Neural cell (in vitro differentiated cells): ENCODE results near the gene NATD1. TPM values are rescaled to one million over a fixed set of nuclear protein-coding genes. Genes with fewer than 3 reads are reported as not detected.

Experiments
- H2AFZ ChIP-seq: fragments of 200-600, 300-800 bp; sonication (generic), shearing (Covaris generic); 2 replicates; pipeline ENCODE4 v1.6.0; 2014; ENCODE audit warnings: low read depth, mild to moderate bottlenecking, antibody characterized with exemption, low read length, moderate library complexity
- H3F3A ChIP-seq: fragments of 200-600 bp; shearing (Covaris generic); 2 replicates; pipeline ENCODE4 v1.6.1; 2016; ENCODE audit warnings: mild to moderate bottlenecking, moderate library complexity, mixed read lengths, antibody characterized with exemption, low read length; ENCODE audit not compliant: insufficient read depth, poor library complexity, severe bottlenecking
- H3K27ac ChIP-seq: fragments of 200-600, 300-800 bp; sonication (generic), shearing (Covaris generic); 2 replicates; pipeline ENCODE4 v1.5.1; 2014; ENCODE audit warnings: mild to moderate bottlenecking, low read length, moderate library complexity
- H3K27me3 ChIP-seq: fragments of 300-800, 200-600 bp; sonication (generic), shearing (Covaris generic); 2 replicates; pipeline ENCODE4 v1.6.0; 2014; ENCODE audit warnings: mild to moderate bottlenecking, low read depth, low read length, moderate library complexity; ENCODE audit not compliant: insufficient read depth
- H3K36me3 ChIP-seq: fragments of 300-800, 200-600 bp; sonication (generic), shearing (Covaris generic); 2 replicates; pipeline ENCODE4 v1.5.1; 2014; ENCODE audit warnings: mild to moderate bottlenecking, antibody characterized with exemption, low read length, moderate library complexity; ENCODE audit not compliant: insufficient read depth
- H3K4me2 ChIP-seq: fragments of 300-800, 200-600 bp; sonication (generic), shearing (Covaris generic); 2 replicates; pipeline ENCODE4 v1.6.0; 2014; ENCODE audit warnings: mild to moderate bottlenecking, low read length
- H3K4me3 ChIP-seq: fragments of 300-800, 200-600 bp; sonication (generic), shearing (Covaris generic); 2 replicates; pipeline ENCODE4 v1.5.1; 2014; ENCODE audit warnings: mild to moderate bottlenecking, low read length, moderate library complexity
- H3K79me2 ChIP-seq: fragments of 200-600 bp; shearing (Covaris generic); replicated peaks from 2 replicates; pipeline ENCODE4 v1.6.0; 2014; ENCODE audit warnings: mild to moderate bottlenecking, low read length, moderate library complexity; ENCODE audit not compliant: insufficient read depth
- H3K9ac ChIP-seq: fragments of 300-800, 200-600 bp; sonication (generic), shearing (Covaris generic); 2 replicates; pipeline ENCODE4 v1.6.1; 2016; ENCODE audit warnings: mild to moderate bottlenecking, low read length, mixed read lengths
- H3K9me2 ChIP-seq: fragments of 200-600 bp; shearing (Covaris generic); 2 replicates; pipeline ENCODE4 v1.6.1; 2016; ENCODE audit warnings: mild to moderate bottlenecking, low read length, mixed read lengths; ENCODE audit not compliant: insufficient read depth
- H3K9me3 ChIP-seq: fragments of 200-600, 300-800 bp; sonication (generic), shearing (Covaris generic); 2 replicates; pipeline ENCODE4 v1.6.1; 2016; ENCODE audit warnings: mild to moderate bottlenecking, mixed run types, low read length, moderate library complexity, mixed read lengths
- H4K20me1 ChIP-seq: fragments of 200-600 bp; shearing (Covaris generic); 2 replicates; pipeline ENCODE4 v1.6.1; 2016; ENCODE audit warnings: mild to moderate bottlenecking, mixed run types; ENCODE audit not compliant: insufficient read depth
- EP300 ChIP-seq: fragments of 450-650 bp; conservative IDR thresholded peaks from 2 replicates; pipeline ENCODE4 v1.6.1; 2014; ENCODE audit warnings: antibody characterized with exemption, mild to moderate bottlenecking, moderate library complexity; ENCODE audit not compliant: poor library complexity, severe bottlenecking
- EZH2 ChIP-seq: fragments of 200-600, 300-800 bp; shearing (Covaris generic), sonication (generic); IDR thresholded peaks from 2 replicates; pipeline ENCODE4 v1.6.1; 2014; ENCODE audit warnings: antibody characterized with exemption, low read length, borderline replicate concordance, mild to moderate bottlenecking; ENCODE audit not compliant: insufficient read depth, poor library complexity, severe bottlenecking
- MXI1 ChIP-seq: fragments of 450-650 bp; conservative IDR thresholded peaks from 2 replicates; pipeline ENCODE4 v1.6.1; 2014; ENCODE audit warnings: antibody characterized with exemption, mild to moderate bottlenecking; ENCODE audit not compliant: poor library complexity, severe bottlenecking
- POLR2AphosphoS5 ChIP-seq: IDR thresholded peaks from 2 replicates; pipeline ENCODE4 v1.6.1; 2012
- RAD21 ChIP-seq: fragments of 450-650 bp; conservative IDR thresholded peaks from 2 replicates; pipeline ENCODE4 v1.6.1; 2014; ENCODE audit warnings: antibody characterized with exemption, mild to moderate bottlenecking, moderate library complexity
- SMC3 ChIP-seq: fragments of 450-650 bp; conservative IDR thresholded peaks from 2 replicates; pipeline ENCODE4 v1.6.1; 2014; ENCODE audit warnings: antibody characterized with exemption, mild to moderate bottlenecking, moderate library complexity; ENCODE audit not compliant: poor library complexity
- TAF1 ChIP-seq: IDR thresholded peaks from 2 replicates; pipeline ENCODE4 v1.6.1; 2012; ENCODE audit warnings: low read depth
- polyA plus RNA-seq: library from polyadenylated mRNA; depleted of rRNA; stranded (reverse); fragments of >200 nt; gene quantifications from 2 replicates; pipeline ENCODE4 v1.2.3, GENCODE V29; 2014
- TF ChIP-seq, protein P1 (sequence below): fragments of 450-650 bp; IDR thresholded peaks from 2 replicates; pipeline ENCODE4 v1.5.1; 2014; ENCODE audit warnings: antibody characterized with exemption, mild to moderate bottlenecking, moderate library complexity; ENCODE audit not compliant: poor library complexity, severe bottlenecking
- TF ChIP-seq, protein P2 (sequence below): IDR thresholded peaks from 2 replicates; pipeline ENCODE4 v1.6.1; 2012; ENCODE audit warnings: borderline replicate concordance

The NATD1 gene
- polyA plus RNA-seq, 1 donor from 2014 or later, result 2.8 TPM

DNA sequence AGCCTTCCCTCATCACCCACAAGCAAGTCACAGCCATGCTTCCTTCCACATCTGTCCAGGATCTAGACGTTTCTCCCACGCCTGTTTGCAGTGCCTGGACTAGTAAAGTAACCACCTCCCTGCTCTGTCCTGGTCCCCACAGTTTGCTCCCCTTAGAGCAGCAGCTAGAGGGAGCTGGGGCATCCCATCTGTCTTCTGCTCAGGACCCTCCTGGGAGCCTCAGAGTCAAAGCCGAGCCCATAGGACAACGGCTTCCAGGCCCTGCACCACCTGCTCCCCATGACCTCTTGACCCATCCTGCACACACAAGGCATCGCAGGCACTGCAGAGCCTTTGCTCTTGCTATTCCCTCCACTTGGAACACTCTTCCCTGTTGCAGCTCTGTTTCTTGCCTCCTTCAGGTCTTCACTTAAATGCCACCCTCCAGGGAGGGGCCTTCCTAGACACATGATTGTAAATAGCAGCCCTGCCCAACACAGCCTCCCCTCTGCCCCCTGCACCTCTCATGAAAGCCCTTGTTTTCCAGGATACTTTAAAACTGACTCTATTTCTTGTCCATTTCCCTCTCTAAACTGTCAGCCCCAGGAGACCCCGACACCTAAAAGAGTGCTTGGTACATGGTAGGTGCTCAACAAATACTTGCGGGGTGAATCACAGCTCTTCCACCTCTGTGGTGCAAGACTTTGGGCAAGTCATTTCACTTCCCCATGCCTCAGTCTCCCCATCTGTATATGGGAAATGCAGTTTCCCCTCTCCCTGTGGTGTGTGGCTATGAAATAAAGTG, 3.1 kb downstream of the NATD1 start:
- Histone ChIP-seq H3K27ac (no peak overlapping the region), H4K20me1 (no peaks in the 10 kb centered on the region)
- TF ChIP-seq RAD21 (no peak), MXI1 (no peak), POLR2AphosphoS5 (no peak), SMC3 (no peak), TAF1 (no peak), EP300 (no peak), EZH2 (no peak)
- TF ChIP-seq, protein P1, sequence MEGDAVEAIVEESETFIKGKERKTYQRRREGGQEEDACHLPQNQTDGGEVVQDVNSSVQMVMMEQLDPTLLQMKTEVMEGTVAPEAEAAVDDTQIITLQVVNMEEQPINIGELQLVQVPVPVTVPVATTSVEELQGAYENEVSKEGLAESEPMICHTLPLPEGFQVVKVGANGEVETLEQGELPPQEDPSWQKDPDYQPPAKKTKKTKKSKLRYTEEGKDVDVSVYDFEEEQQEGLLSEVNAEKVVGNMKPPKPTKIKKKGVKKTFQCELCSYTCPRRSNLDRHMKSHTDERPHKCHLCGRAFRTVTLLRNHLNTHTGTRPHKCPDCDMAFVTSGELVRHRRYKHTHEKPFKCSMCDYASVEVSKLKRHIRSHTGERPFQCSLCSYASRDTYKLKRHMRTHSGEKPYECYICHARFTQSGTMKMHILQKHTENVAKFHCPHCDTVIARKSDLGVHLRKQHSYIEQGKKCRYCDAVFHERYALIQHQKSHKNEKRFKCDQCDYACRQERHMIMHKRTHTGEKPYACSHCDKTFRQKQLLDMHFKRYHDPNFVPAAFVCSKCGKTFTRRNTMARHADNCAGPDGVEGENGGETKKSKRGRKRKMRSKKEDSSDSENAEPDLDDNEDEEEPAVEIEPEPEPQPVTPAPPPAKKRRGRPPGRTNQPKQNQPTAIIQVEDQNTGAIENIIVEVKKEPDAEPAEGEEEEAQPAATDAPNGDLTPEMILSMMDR, result no peak
- TF ChIP-seq, protein P2, sequence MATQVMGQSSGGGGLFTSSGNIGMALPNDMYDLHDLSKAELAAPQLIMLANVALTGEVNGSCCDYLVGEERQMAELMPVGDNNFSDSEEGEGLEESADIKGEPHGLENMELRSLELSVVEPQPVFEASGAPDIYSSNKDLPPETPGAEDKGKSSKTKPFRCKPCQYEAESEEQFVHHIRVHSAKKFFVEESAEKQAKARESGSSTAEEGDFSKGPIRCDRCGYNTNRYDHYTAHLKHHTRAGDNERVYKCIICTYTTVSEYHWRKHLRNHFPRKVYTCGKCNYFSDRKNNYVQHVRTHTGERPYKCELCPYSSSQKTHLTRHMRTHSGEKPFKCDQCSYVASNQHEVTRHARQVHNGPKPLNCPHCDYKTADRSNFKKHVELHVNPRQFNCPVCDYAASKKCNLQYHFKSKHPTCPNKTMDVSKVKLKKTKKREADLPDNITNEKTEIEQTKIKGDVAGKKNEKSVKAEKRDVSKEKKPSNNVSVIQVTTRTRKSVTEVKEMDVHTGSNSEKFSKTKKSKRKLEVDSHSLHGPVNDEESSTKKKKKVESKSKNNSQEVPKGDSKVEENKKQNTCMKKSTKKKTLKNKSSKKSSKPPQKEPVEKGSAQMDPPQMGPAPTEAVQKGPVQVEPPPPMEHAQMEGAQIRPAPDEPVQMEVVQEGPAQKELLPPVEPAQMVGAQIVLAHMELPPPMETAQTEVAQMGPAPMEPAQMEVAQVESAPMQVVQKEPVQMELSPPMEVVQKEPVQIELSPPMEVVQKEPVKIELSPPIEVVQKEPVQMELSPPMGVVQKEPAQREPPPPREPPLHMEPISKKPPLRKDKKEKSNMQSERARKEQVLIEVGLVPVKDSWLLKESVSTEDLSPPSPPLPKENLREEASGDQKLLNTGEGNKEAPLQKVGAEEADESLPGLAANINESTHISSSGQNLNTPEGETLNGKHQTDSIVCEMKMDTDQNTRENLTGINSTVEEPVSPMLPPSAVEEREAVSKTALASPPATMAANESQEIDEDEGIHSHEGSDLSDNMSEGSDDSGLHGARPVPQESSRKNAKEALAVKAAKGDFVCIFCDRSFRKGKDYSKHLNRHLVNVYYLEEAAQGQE, result no peak

DNA sequence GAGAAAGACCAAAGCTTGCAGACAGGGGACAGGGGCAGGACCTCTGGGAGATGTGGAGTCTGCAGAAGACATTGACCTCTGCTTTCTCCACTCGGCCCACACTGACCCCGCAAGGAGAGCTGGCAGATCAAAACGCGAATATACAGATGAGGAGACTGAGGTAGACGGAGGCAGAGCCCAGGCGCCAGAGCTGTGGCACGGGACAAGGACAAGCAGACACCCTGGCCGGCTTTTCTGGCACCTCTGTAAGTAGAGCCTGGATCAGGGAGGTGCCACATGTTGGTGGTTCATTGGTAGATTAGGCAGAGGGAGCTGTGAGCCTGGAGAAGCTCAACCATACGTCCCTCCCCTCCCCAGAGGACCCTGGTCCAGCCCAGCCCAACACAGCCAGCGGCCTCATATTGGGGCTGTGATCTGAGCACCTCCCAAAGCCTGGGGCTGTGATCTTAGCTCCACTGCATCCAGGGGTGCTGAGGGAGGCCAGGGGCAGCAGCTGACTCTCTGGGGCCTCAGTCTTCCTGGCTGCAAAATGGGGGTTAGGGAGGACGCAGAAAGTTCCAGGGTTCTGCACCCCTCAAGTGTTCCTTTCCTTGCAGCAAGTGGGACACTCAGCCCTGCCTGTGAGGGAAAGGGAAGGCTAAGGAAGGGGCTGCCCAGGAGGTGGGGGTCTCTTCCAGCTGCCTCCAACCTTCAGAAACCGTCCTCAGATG, 4.0 kb downstream of the NATD1 start:
- Histone ChIP-seq H3K9ac (no peak overlapping the region), H3K36me3 (no peaks in the 10 kb centered on the region), H3K9me2 (no peaks in the 10 kb centered on the region), H2AFZ (no peak overlapping the region), H3K4me2 (no peak overlapping the region), H3K4me3 (no peak overlapping the region), H3K79me2 (peaks cover 9% of the 10 kb centered on the region), H4K20me1 (no peaks in the 10 kb centered on the region), H3K9me3 (no peaks in the 10 kb centered on the region), H3F3A (no peaks in the 10 kb centered on the region), H3K27ac (no peak overlapping the region), H3K27me3 (no peaks in the 10 kb centered on the region)
- TF ChIP-seq, protein P1, result no peak
- TF ChIP-seq TAF1, result no peak
- TF ChIP-seq EZH2, result no peak
- TF ChIP-seq SMC3, result no peak
- TF ChIP-seq, protein P2, result no peak
- TF ChIP-seq POLR2AphosphoS5, result no peak
- TF ChIP-seq RAD21, result no peak
- no peak for TF ChIP-seq EP300
- TF ChIP-seq MXI1, result no peak

More for the DNA sequence above, 3.1 kb downstream of the NATD1 start:
- no peak overlapping the region for H2AFZ ChIP-seq
- H3K36me3 ChIP-seq, result no peaks in the 10 kb centered on the region
- peaks cover 9% of the 10 kb centered on the region for H3K79me2 ChIP-seq
- no peak overlapping the region for H3K4me3 ChIP-seq
- H3K9ac ChIP-seq, result no peak overlapping the region
- no peaks in the 10 kb centered on the region for H3K9me3 ChIP-seq
- H3K27me3 ChIP-seq, result no peaks in the 10 kb centered on the region
- H3K4me2 ChIP-seq, result no peak overlapping the region
- no peaks in the 10 kb centered on the region for H3F3A ChIP-seq
- no peaks in the 10 kb centered on the region for H3K9me2 ChIP-seq
